Upper lobe of left lung (tissue), 4 donors: ENCODE data around the gene AURKA.

ENCODE experiments used
- CTCF ChIP-seq, 6 experiments: fragments of 450-650 bp in 4 of 6; fragments of 200-600 bp in 2 of 6; sonication (generic) in 2 of 6; IDR thresholded peaks; one replicate each; pipeline ENCODE4 v1.5.1; 2016 to 2019; ENCODE audit warnings: antibody characterized with exemption in 6 of 6
- EP300 ChIP-seq, 4 donors: sonication (generic); formaldehyde crosslinking; IDR thresholded peaks; one replicate each; pipeline ENCODE4 v1.5.1; 2017; ENCODE audit warnings: antibody characterized with exemption in 4 of 4, control low read depth in 2 of 4
- POLR2A ChIP-seq, 4 donors: fragments of 450-650 bp; IDR thresholded peaks; one replicate each; pipeline ENCODE4 v1.5.1; 2016 to 2017; ENCODE audit warnings: antibody characterized with exemption in 4 of 4, mild to moderate bottlenecking in 2 of 4

GRCh38 chr20:56430461-56430860 lies 38.4 kb upstream of the AURKA start:
- no peak for TF ChIP-seq EP300 (IDR thresholded peaks at IDR 0.05)
- TF ChIP-seq CTCF (IDR thresholded peaks at IDR 0.05), result no peak
- TF ChIP-seq POLR2A (IDR thresholded peaks at IDR 0.05), result no peak
